CD8-positive, alpha-beta memory T cell (primary cell): ENCODE measurements around the gene TNPO3. TPM values are rescaled to one million over a fixed set of nuclear protein-coding genes. Genes with fewer than 3 reads are reported as not detected.

ENCODE experiments used
- CTCF ChIA-PET: fragments of 350-600 bp; sonication (Branson Sonifier 250); formaldehyde crosslinking; loops from one replicate; lab custom pipeline; 2021; ENCODE audit warnings: antibody characterized with exemption; lab: Charles Lee
- POLR2A ChIA-PET: fragments of 350-600 bp; sonication (Branson Sonifier 250); formaldehyde crosslinking; loops from one replicate; lab custom pipeline; 2021; ENCODE audit warnings: antibody characterized with exemption; lab: Charles Lee
- DNase-seq, 5 donors: peaks; one replicate each; pipeline versions ENCODE4 v3.0.0 to v3.0.0-alpha.2; 2020 to 2022; ENCODE audit warnings: mixed read lengths in 1 of 5
- H3K27ac ChIP-seq: one replicate; pipeline ENCODE4 v1.7.0; 2013; ENCODE audit warnings: low read depth, mild to moderate bottlenecking, low read length, moderate library complexity
- H3K27me3 ChIP-seq: 2 replicates; pipeline ENCODE4 v1.7.0; 2013; ENCODE audit warnings: low read length, mild to moderate bottlenecking; ENCODE audit not compliant: insufficient read depth, poor library complexity, severe bottlenecking
- H3K36me3 ChIP-seq: 2 replicates; pipeline ENCODE4 v1.7.0; 2013; ENCODE audit warnings: mild to moderate bottlenecking, low read length, moderate library complexity; ENCODE audit not compliant: insufficient read depth
- H3K4me1 ChIP-seq: 2 replicates; pipeline ENCODE4 v1.7.0; 2013; ENCODE audit warnings: mild to moderate bottlenecking, low read length, moderate library complexity; ENCODE audit not compliant: insufficient read depth
- H3K4me3 ChIP-seq: 2 replicates; pipeline ENCODE4 v1.7.0; 2013; ENCODE audit warnings: mild to moderate bottlenecking, low read length
- H3K9me3 ChIP-seq: 2 replicates; pipeline ENCODE4 v1.7.0; 2013; ENCODE audit warnings: mild to moderate bottlenecking, low read length
- H3K27ac Mint-ChIP-seq, 8 donors: one replicate each; pipeline ENCODE4 v1.8.0; 2020 to 2021; ENCODE audit warnings: mixed read lengths in 8 of 8, mild to moderate bottlenecking in 6 of 8, inconsistent platforms in 3 of 8, moderate library complexity in 3 of 8
- H3K27me3 Mint-ChIP-seq, 2 donors: one replicate each; pipeline ENCODE4 v1.8.0; 2020 to 2021; ENCODE audit warnings: mixed read lengths in 2 of 2, mild to moderate bottlenecking in 1 of 2, moderate library complexity in 1 of 2
- H3K36me3 Mint-ChIP-seq, 3 donors: one replicate each; pipeline ENCODE4 v1.8.0; 2020 to 2021; ENCODE audit warnings: mixed read lengths in 3 of 3, inconsistent platforms in 1 of 3, mild to moderate bottlenecking in 1 of 3
- H3K4me1 Mint-ChIP-seq, 3 donors: one replicate each; pipeline ENCODE4 v1.8.0; 2020 to 2021; ENCODE audit warnings: mixed read lengths in 3 of 3, inconsistent platforms in 1 of 3, mild to moderate bottlenecking in 1 of 3
- H3K4me3 Mint-ChIP-seq, 7 donors: one replicate each; pipeline ENCODE4 v1.8.0; 2020 to 2021; ENCODE audit warnings: mixed read lengths in 7 of 7, mild to moderate bottlenecking in 6 of 7, moderate library complexity in 4 of 7, inconsistent platforms in 2 of 7
- H3K9me3 Mint-ChIP-seq, 5 donors: one replicate each; pipeline ENCODE4 v1.8.0; 2020 to 2022; ENCODE audit warnings: mixed read lengths in 5 of 5, mild to moderate bottlenecking in 3 of 5, moderate library complexity in 2 of 5, inconsistent platforms in 1 of 5
- polyA plus RNA-seq: library from polyadenylated mRNA; unstranded; fragments of 300-500 nt; fragmentation: Illumina TruSeq; gene quantifications from one replicate; pipeline ENCODE4 v1.2.3, GENCODE V29; 2021
- total RNA-seq, 2 experiments: library from RNA; stranded (reverse); gene quantifications; one replicate each; pipeline ENCODE4 v1.2.3, GENCODE V29; 2021

The TNPO3 gene
- total and polyA plus RNA-seq, 3 experiments from 2014 or later, result 43.1 to 82.1 (median 80.5) TPM

DNA sequence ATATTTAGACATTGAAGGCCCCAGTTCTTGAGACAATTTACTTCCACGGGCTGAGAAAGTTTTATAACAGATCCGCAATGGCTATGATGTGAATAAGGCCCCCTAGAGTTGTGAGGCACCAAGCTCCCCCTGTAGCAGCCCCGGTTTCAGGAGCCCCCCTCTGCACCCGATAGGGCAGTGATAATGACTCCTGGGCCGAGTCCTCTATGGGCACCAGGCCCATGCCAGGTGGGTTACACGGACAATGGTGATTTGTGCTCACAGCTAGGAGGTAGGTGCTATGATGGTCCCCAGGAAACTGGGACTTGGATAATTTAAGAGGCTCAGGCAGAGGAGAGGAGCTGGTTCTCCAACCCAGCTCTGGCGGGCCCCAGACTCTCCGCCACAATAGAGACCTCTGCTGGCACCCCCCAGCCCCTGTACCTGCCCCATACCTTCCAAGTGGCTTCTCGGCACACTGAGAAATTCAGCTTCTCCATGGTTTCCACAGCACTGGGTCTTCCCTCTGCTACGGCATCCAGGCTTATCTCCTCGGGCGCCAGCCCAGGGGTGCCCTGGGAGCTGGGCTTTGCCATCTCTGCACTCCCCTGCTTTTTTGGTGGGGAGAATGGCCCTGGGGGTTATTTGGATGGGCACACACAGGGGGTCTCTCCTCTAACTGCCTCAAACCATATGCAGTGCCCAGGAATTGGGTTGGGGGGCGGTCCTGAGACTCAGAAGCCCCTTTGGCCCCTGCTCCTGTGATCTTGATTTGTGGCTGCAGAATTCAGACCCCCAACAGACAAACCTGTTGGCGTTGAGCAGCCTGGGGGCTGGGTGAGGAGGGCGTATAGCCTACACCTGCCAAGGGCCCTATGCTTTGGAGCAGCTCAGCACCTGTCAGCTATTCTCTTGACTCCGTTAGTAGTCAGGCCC, 132.2 kb downstream of the TNPO3 start:
- Histone ChIP-seq H3K27me3 (no peaks in the 10 kb centered on the region), H3K4me3 (no peak overlapping the region), H3K4me1 (no peaks in the 10 kb centered on the region), H3K36me3 (no peaks in the 10 kb centered on the region), H3K27ac (no peak overlapping the region), H3K9me3 (no peaks in the 10 kb centered on the region)
- H3K27me3 Mint-ChIP-seq, result peaks cover 13 to 31% of the 10 kb centered on the region in 2 donors
- POLR2A ChIA-PET, result no interaction called here
- H3K27ac Mint-ChIP-seq, result no peak overlapping the region
- CTCF ChIA-PET, result interaction anchor here (1.3 kb wide), 1 partner anchor 19 kb away, joined by 3 read pairs; no protein-coding TSS in a partner anchor
- peak in 1 of 5 donors; percentile 36 for DNase-seq
- no peak overlapping the region for H3K4me3 Mint-ChIP-seq
- H3K36me3 Mint-ChIP-seq, result no peaks in the 10 kb centered on the region
- no peaks in the 10 kb centered on the region for H3K9me3 Mint-ChIP-seq
- H3K4me1 Mint-ChIP-seq, result no peaks in the 10 kb centered on the region

DNA sequence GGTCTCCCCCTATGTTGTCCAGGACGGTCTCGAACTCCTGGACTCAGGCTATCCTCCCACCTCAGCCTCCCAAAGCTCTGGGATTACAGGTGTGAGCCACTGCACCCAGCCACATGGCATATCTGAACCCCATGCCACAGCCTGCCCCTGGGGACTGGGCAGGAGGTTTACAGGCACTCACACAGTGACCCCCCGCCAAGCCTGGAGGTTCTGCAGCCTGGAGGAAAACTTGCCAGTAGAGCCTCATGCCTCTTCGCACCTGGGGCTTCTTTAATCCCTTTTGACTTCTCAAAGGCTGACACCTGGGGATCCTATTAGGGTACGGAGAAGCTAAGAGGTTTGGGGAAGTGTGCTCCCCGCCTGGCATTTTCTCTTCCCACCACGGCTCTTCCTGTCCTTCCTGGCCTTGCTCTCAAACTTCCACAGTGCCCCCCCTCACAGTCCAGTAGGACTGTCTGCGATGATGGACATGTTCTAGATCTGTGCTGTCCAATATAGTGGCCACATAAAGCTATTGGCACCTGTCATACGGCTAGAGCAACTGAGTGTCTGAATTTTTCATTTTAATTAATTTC, 133.0 kb downstream of the TNPO3 start:
- Mint-ChIP-seq H3K4me3 (no peak overlapping the region), H3K27me3 (peaks cover 18 to 36% of the 10 kb centered on the region in 2 donors), H3K36me3 (no peaks in the 10 kb centered on the region), H3K4me1 (no peaks in the 10 kb centered on the region), H3K27ac (peak overlapping the region in 1 of 8 donors; percentile 36), H3K9me3 (no peaks in the 10 kb centered on the region)
- no peaks in the 10 kb centered on the region for H3K9me3 ChIP-seq
- DNase-seq, result peak in 1 of 5 donors; percentile 9
- H3K27ac ChIP-seq, result no peak overlapping the region
- H3K36me3 ChIP-seq, result no peaks in the 10 kb centered on the region
- CTCF ChIA-PET, result interaction anchor here (1.3 kb wide), 1 partner anchor 18 kb away, joined by 3 read pairs; no protein-coding TSS in a partner anchor
- no peak overlapping the region for H3K4me3 ChIP-seq
- H3K27me3 ChIP-seq, result peaks cover under 1% of the 10 kb centered on the region
- POLR2A ChIA-PET, result no interaction called here
- no peaks in the 10 kb centered on the region for H3K4me1 ChIP-seq

DNA sequence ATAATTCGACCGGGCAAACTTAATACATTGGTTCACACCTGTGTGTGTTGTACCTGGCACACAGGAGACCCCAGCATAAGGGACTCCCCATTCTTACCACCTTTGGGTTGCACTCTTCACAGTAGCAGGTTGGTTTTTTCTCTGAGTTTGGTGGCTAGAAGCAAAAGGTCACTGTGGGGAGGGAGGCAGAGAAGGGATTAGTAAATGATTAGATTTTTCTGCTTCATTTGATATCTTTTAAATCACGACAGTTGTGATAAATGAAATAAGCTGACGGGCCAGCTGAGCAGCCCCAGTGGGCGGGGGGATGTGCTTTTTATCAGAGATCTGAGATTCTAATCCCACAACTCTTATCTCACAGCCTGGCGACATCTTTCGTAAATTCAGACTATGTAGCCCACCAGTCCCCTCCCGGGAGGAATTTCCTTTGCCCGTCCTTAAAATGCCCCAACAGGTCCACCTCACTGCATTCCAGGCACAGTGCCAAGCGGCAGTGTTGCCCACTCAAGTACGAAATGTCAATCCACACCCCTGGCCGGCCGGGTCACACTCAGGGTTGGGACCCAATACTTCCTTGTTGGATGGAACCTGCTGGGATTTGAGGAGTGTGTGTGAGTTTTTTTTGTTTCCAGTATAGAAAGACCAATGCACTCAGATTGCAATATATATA, 133.9 kb downstream of the TNPO3 start:
- H3K4me1 ChIP-seq, result no peaks in the 10 kb centered on the region
- Mint-ChIP-seq H3K9me3 (no peaks in the 10 kb centered on the region), H3K4me1 (peaks cover 0 to 5% (median 0%) of the 10 kb centered on the region in 3 donors), H3K36me3 (no peaks in the 10 kb centered on the region), H3K4me3 (no peak overlapping the region), H3K27ac (no peak overlapping the region), H3K27me3 (peaks cover 22 to 42% of the 10 kb centered on the region in 2 donors)
- peaks cover 8% of the 10 kb centered on the region for H3K27me3 ChIP-seq
- peak in 1 of 5 donors; percentile 31 for DNase-seq
- no peak overlapping the region for H3K4me3 ChIP-seq
- ChIA-PET CTCF (interaction anchor here (1.4 kb wide), 1 partner anchor 17 kb away, joined by 3 read pairs; no protein-coding TSS in a partner anchor), POLR2A (no interaction called here)
- H3K27ac ChIP-seq, result no peak overlapping the region
- H3K9me3 ChIP-seq, result no peaks in the 10 kb centered on the region
- no peaks in the 10 kb centered on the region for H3K36me3 ChIP-seq

DNA sequence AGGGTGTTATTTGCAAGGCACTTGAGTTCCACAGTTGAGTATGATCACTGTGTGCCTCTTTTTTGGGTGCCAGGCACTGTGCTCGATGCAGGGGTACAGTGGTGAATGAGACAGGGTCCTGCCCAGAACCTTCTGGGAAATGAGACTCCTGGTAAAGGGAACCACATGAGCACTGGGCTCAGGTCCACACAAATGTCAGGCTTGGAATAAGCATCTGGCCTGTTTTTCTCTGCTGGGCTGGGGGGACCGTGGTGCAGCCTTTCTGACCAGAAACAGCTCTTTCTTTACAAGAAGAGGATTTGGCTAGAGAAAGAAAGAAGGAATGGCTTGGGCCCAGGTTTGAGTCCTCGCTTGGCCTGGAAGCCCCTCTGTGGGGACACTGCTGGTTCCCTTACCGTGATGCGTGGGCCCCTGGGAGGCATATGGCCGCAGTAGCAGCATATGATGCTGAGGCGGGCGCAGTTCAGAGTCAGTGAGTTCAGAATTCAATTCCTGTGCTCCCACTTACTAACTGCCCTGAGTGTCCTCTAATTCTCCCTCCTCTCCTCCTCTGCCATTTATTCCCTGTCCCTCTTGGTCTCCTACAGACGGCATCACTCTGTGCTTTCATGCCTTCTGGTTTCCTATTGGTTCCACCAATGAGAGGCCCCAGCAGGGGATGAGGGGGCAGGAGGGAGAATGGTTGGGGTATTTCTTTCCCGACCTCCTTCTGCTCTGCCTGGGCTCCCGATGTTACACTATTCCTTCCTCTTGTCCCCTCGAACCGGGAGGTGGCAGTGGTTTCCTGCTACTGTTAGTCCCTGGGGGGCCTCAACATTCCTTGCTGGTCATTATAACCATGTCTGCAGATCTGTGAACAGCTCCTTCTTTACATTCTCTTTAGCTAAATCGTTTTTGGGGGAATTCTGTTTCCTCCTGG, 134.8 kb downstream of the TNPO3 start:
- peak in 1 of 5 donors; percentile 30 for DNase-seq
- Histone ChIP-seq H3K4me1 (no peaks in the 10 kb centered on the region), H3K4me3 (no peak overlapping the region), H3K27ac (no peak overlapping the region), H3K27me3 (peaks cover 8% of the 10 kb centered on the region), H3K36me3 (no peaks in the 10 kb centered on the region), H3K9me3 (no peaks in the 10 kb centered on the region)
- H3K36me3 Mint-ChIP-seq, result no peaks in the 10 kb centered on the region
- peaks cover 4 to 10% (median 5%) of the 10 kb centered on the region in 3 donors for H3K4me1 Mint-ChIP-seq
- peaks cover 26 to 47% of the 10 kb centered on the region in 2 donors for H3K27me3 Mint-ChIP-seq
- no peak overlapping the region for H3K27ac Mint-ChIP-seq
- POLR2A ChIA-PET, result no interaction called here
- H3K4me3 Mint-ChIP-seq, result peak overlapping the region in 1 of 7 donors; percentile 12
- no peaks in the 10 kb centered on the region for H3K9me3 Mint-ChIP-seq
- CTCF ChIA-PET, result interaction anchor here (1.0 to 1.4 kb wide), 2 partner anchors 13 to 16 kb away, joined by 3 read pairs; no protein-coding TSS in a partner anchor

DNA sequence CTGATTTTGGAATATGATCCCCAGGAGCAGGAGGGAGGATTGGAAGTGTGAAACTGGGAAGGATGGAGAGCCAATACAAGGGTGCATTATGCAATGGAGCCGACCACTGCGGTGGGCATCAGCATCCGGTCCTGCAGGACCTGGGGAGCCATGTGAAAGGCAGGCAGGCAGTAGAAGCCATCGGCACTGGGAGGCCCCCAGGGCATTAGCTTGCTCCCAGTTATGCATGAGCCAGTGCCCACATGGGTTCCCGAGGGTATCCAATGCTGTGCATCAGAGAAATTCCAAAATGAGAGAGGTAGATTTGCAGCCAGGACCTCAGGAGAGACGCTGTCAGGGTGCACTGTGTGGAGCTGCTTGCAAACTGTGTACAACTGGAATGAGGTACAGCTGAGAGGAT, 135.7 kb downstream of the TNPO3 start:
- H3K9me3 ChIP-seq, result no peaks in the 10 kb centered on the region
- H3K4me1 ChIP-seq, result no peaks in the 10 kb centered on the region
- H3K27ac ChIP-seq, result no peak overlapping the region
- Mint-ChIP-seq H3K27me3 (peaks cover 30 to 51% of the 10 kb centered on the region in 2 donors), H3K36me3 (no peaks in the 10 kb centered on the region), H3K4me1 (peaks cover 7 to 17% (median 10%) of the 10 kb centered on the region in 3 donors), H3K9me3 (no peaks in the 10 kb centered on the region), H3K4me3 (no peak overlapping the region), H3K27ac (no peak overlapping the region)
- ChIA-PET CTCF (interaction anchor here (1.0 to 1.4 kb wide), 2 partner anchors 14 to 15 kb away, joined by 3 read pairs; no protein-coding TSS in a partner anchor), POLR2A (no interaction called here)
- peak in 1 of 5 donors; percentile 8 for DNase-seq
- no peak overlapping the region for H3K4me3 ChIP-seq
- H3K27me3 ChIP-seq, result peaks cover 14% of the 10 kb centered on the region
- H3K36me3 ChIP-seq, result no peaks in the 10 kb centered on the region

DNA sequence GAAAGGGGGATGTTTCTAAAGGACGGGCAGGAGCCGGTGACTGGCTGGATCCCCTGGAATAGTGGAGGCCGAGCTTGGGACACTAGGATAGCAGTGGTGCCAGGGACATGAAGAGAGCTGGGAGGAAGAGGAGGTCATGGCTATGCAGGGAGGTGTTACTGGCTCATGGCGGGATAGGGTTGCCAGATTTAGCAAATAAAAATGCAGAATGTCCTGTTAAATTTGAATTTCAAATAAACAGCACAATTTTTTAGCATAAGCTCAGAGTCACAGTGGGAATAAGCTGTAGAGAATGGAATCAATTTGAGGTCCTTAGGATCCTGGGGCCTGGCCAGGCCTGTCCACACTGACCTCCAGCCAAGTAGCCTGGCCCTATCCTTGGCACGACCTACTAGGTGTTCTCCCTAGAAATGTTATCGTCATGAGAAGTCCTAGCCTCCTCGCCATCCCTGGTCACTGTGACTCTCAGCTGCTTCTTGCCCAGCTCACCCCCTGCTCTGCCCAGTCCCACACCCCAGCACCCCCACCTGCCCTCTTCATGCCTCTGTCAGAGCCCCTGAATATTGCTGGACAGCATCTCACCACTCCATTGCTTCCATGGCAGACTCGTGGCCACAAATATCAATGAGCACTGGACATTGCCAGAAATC, 136.8 kb downstream of the TNPO3 start:
- no peak overlapping the region for H3K27ac ChIP-seq
- peaks cover 31 to 52% of the 10 kb centered on the region in 2 donors for H3K27me3 Mint-ChIP-seq
- no peak overlapping the region for H3K4me3 ChIP-seq
- no peaks in the 10 kb centered on the region for H3K9me3 Mint-ChIP-seq
- H3K9me3 ChIP-seq, result no peaks in the 10 kb centered on the region
- no peak overlapping the region for H3K4me3 Mint-ChIP-seq
- no peaks in the 10 kb centered on the region for H3K4me1 ChIP-seq
- H3K4me1 Mint-ChIP-seq, result peaks cover 7 to 19% (median 13%) of the 10 kb centered on the region in 3 donors
- CTCF ChIA-PET, result no interaction called here
- peaks cover 18% of the 10 kb centered on the region for H3K27me3 ChIP-seq
- peak in 1 of 5 donors; percentile 17 for DNase-seq
- POLR2A ChIA-PET, result no interaction called here
- no peaks in the 10 kb centered on the region for H3K36me3 ChIP-seq
- no peak overlapping the region for H3K27ac Mint-ChIP-seq
- no peaks in the 10 kb centered on the region for H3K36me3 Mint-ChIP-seq

GRCh38 chr7:128917122-128917521, 137.8 kb downstream of the TNPO3 start:
- Mint-ChIP-seq H3K9me3 (no peaks in the 10 kb centered on the region), H3K4me3 (no peak overlapping the region), H3K4me1 (peaks cover 7 to 19% (median 13%) of the 10 kb centered on the region in 3 donors), H3K27ac (no peak overlapping the region), H3K36me3 (no peaks in the 10 kb centered on the region), H3K27me3 (peaks cover 31 to 54% of the 10 kb centered on the region in 2 donors)
- Histone ChIP-seq H3K27me3 (peaks cover 19% of the 10 kb centered on the region), H3K9me3 (no peaks in the 10 kb centered on the region), H3K36me3 (no peaks in the 10 kb centered on the region), H3K27ac (no peak overlapping the region), H3K4me3 (no peak overlapping the region), H3K4me1 (no peaks in the 10 kb centered on the region)
- CTCF ChIA-PET, result no interaction called here
- POLR2A ChIA-PET, result no interaction called here
- DNase-seq, result peak in 1 of 5 donors; percentile 19
